HepG2 (cell line): ENCODE measurements around the gene ZNF624. TPM values are rescaled to one million over a fixed set of nuclear protein-coding genes. Genes with fewer than 3 reads are reported as not detected.

Source experiments
- CAMTA2 ChIP-seq: sonication (generic); formaldehyde crosslinking; IDR thresholded peaks from 2 replicates; pipeline ENCODE4 v1.4.0; 2020; ENCODE audit warnings: mild to moderate bottlenecking, missing genetic modification reagents, borderline replicate concordance
- DDIT3 ChIP-seq: sonication (generic); formaldehyde crosslinking; IDR thresholded peaks from 2 replicates; pipeline ENCODE4 v1.4.0; 2020; ENCODE audit warnings: mild to moderate bottlenecking, missing genetic modification reagents
- DMTF1 ChIP-seq: sonication (generic); formaldehyde crosslinking; IDR thresholded peaks from 2 replicates; pipeline ENCODE4 v1.4.0; 2020; ENCODE audit warnings: mild to moderate bottlenecking, missing genetic modification reagents
- FLYWCH1 ChIP-seq: sonication (generic); formaldehyde crosslinking; IDR thresholded peaks from 2 replicates; pipeline ENCODE4 v1.8.1; 2023; ENCODE audit warnings: mild to moderate bottlenecking, missing genetic modification reagents
- HOXD1 ChIP-seq: sonication (generic); formaldehyde crosslinking; IDR thresholded peaks from 2 replicates; pipeline ENCODE4 v1.5.0; 2020; ENCODE audit warnings: missing genetic modification reagents
- KLF11 ChIP-seq: IDR thresholded peaks from 2 replicates; pipeline ENCODE4 v1.6.1; 2016; ENCODE audit warnings: missing compliant biosample characterization
- MEIS2 ChIP-seq: sonication (generic); formaldehyde crosslinking; IDR thresholded peaks from 2 replicates; pipeline ENCODE4 v1.9.0; 2021; ENCODE audit warnings: mild to moderate bottlenecking, missing genetic modification reagents
- NFYC ChIP-seq: IDR thresholded peaks from 2 replicates; pipeline ENCODE4 v1.6.1; 2016; ENCODE audit warnings: missing genetic modification reagents, missing compliant biosample characterization
- PRPF4 ChIP-seq: fragments of 200-400 bp; formaldehyde crosslinking; IDR thresholded peaks from 2 replicates; pipeline ENCODE4 v1.6.1; 2016; ENCODE audit warnings: low read length, low read depth; ENCODE audit not compliant: poor library complexity, severe bottlenecking
- RNF2 ChIP-seq: fragments of 450-650 bp; conservative IDR thresholded peaks from 2 replicates; pipeline ENCODE4 v1.6.1; 2016; ENCODE audit warnings: low read depth
- TBP ChIP-seq: sonication (generic); formaldehyde crosslinking; IDR thresholded peaks from 2 replicates; pipeline ENCODE4 v1.5.0; 2020; ENCODE audit warnings: missing genetic modification reagents
- THYN1 ChIP-seq: sonication (generic); formaldehyde crosslinking; IDR thresholded peaks from 2 replicates; pipeline ENCODE4 v1.8.1; 2023; ENCODE audit warnings: low read depth, mild to moderate bottlenecking, moderate library complexity, missing genetic modification reagents, borderline replicate concordance
- UBTF ChIP-seq: sonication (generic); formaldehyde crosslinking; IDR thresholded peaks from 2 replicates; pipeline ENCODE4 v1.4.0; 2020; ENCODE audit warnings: mild to moderate bottlenecking, missing genetic modification reagents
- ZNF136 ChIP-seq: sonication (generic); formaldehyde crosslinking; IDR thresholded peaks from 2 replicates; pipeline ENCODE4 v1.8.1; 2022; ENCODE audit warnings: low read depth, mild to moderate bottlenecking, moderate library complexity, missing genetic modification reagents
- ZNF292 ChIP-seq: sonication (generic); formaldehyde crosslinking; IDR thresholded peaks from 2 replicates; pipeline ENCODE4 v1.8.1; 2022; ENCODE audit warnings: mild to moderate bottlenecking, low read depth, missing genetic modification reagents, borderline replicate concordance
- ZNF430 ChIP-seq: sonication (generic); formaldehyde crosslinking; IDR thresholded peaks from 2 replicates; pipeline ENCODE4 v1.9.0; 2021; ENCODE audit warnings: mild to moderate bottlenecking, missing genetic modification reagents
- ZNF431 ChIP-seq: sonication (generic); formaldehyde crosslinking; IDR thresholded peaks from 2 replicates; pipeline ENCODE4 v1.9.0; 2022; ENCODE audit warnings: missing genetic modification reagents, low read depth, mild to moderate bottlenecking, borderline replicate concordance
- ZNF512B ChIP-seq: sonication (generic); formaldehyde crosslinking; IDR thresholded peaks from 2 replicates; pipeline ENCODE4 v1.5.1; 2020; ENCODE audit warnings: missing genetic modification reagents, mild to moderate bottlenecking, borderline replicate concordance
- ZNF546 ChIP-seq: sonication (generic); formaldehyde crosslinking; conservative IDR thresholded peaks from 2 replicates; pipeline ENCODE4 v1.8.1; 2023; ENCODE audit warnings: mild to moderate bottlenecking, missing genetic modification reagents
- ZNF607 ChIP-seq: sonication (generic); formaldehyde crosslinking; IDR thresholded peaks from 2 replicates; pipeline ENCODE4 v1.5.1; 2020; ENCODE audit warnings: missing genetic modification reagents, mild to moderate bottlenecking, borderline replicate concordance
- ZNF672 ChIP-seq: sonication (generic); formaldehyde crosslinking; IDR thresholded peaks from 2 replicates; pipeline ENCODE4 v1.8.1; 2022; ENCODE audit warnings: missing genetic modification reagents
- ZNF747 ChIP-seq: sonication (generic); formaldehyde crosslinking; IDR thresholded peaks from 2 replicates; pipeline ENCODE4 v1.8.1; 2023; ENCODE audit warnings: missing genetic modification reagents, mild to moderate bottlenecking, borderline replicate concordance
- polyA plus RNA-seq, 8 experiments: library from polyadenylated mRNA; depleted of rRNA in 3 of 8; stranded (reverse) in 7 of 8; unstranded in 1 of 8; fragments of >200 nt; fragmentation: Illumina TruSeq in 4 of 8; extraction: Trizol in 4 of 8; gene quantifications; 2 replicates each; pipeline versions ENCODE4 v1.2.1 to v1.2.3, GENCODE V29; 2011 to 2016; ENCODE audit warnings: low read depth in 4 of 8, missing spikeins in 1 of 8, mixed read lengths in 1 of 8; ENCODE audit not compliant: insufficient read depth in 1 of 8
- total RNA-seq, 5 experiments: library from RNA; depleted of rRNA; stranded (reverse); fragments of >200 nt; fragmentation: Illumina TruSeq; extraction: Trizol; gene quantifications; 2 replicates each; pipeline ENCODE4 v1.2.3, GENCODE V29; 2016; ENCODE audit warnings: low read depth in 1 of 5

ZNF624 gene
- total and polyA plus RNA-seq, 2 of the 13 experiments (the other 11 are each of a cell fraction or from before 2014, with no cell fraction given) = 0.75 to 3.5 TPM

- TF ChIP-seq ZNF512B (CRISPR knock-in tag) (no peak), PRPF4 (no peak), ZNF546 (CRISPR knock-in tag) (no peak), HOXD1 (CRISPR knock-in tag) (no peak), ZNF607 (CRISPR knock-in tag) (peak; percentile 71; the same call in 1 of the 2 replicates), NFYC (CRISPR knock-in tag) (no peak), DMTF1 (CRISPR knock-in tag) (no peak), THYN1 (no peak), ZNF292 (peak; percentile 58; the same call in 1 of the 2 replicates), RNF2 (0 out of 2 replicates have a peak, but pooled peaks have one; percentile 56), MEIS2 (CRISPR knock-in tag) (no peak), KLF11 (CRISPR knock-in tag) (peak; percentile 7; the same call in 1 of the 2 replicates), ZNF430 (CRISPR knock-in tag) (no peak), ZNF136 (no peak), DDIT3 (CRISPR knock-in tag) (no peak), ZNF431 (no peak), TBP (no peak), CAMTA2 (no peak), FLYWCH1 (CRISPR knock-in tag) (no peak), UBTF (CRISPR knock-in tag) (peak; percentile 29; the same call in 1 of the 2 replicates), ZNF672 (CRISPR knock-in tag) (no peak), ZNF747 (CRISPR knock-in tag) (0 out of 2 replicates have a peak, but pooled peaks have one; percentile 63)
Measured at GRCh38 chr17:16584273-16584995, 69.2 kb downstream of the ZNF624 start (continued).
